Sigmoid colon (tissue), 4 donors: ENCODE measurements around the gene GPR89A.
"Not testable (repeated sequence)": the region's sequence is repeated elsewhere in the genome, so short reads cannot be mapped to it uniquely, and the experiment has no call there.

Source experiments
- CTCF ChIP-seq, 4 experiments: fragments of 450-650 bp in 3 of 4; fragments of 200-600 bp in 1 of 4; IDR thresholded peaks; one replicate each; pipeline ENCODE4 v1.5.1; 2016 to 2019; ENCODE audit warnings: antibody characterized with exemption in 4 of 4, mild to moderate bottlenecking in 3 of 4, moderate library complexity in 2 of 4
- EP300 ChIP-seq, 4 donors: sonication (generic); formaldehyde crosslinking; IDR thresholded peaks; one replicate each; pipeline ENCODE4 v1.6.1; 2017; ENCODE audit warnings: antibody characterized with exemption in 4 of 4
- POLR2A ChIP-seq, 2 donors: fragments of 450-650 bp; IDR thresholded peaks; one replicate each; pipeline ENCODE4 v1.6.1; 2016; ENCODE audit warnings: antibody characterized with exemption in 2 of 2, mild to moderate bottlenecking in 2 of 2, moderate library complexity in 2 of 2
- POLR2AphosphoS5 ChIP-seq, 4 donors: sonication (generic); formaldehyde crosslinking; IDR thresholded peaks; one replicate each; pipeline ENCODE4 v1.6.1; 2017; ENCODE audit warnings: antibody characterized with exemption in 4 of 4

- TF ChIP-seq POLR2A, EP300, CTCF, POLR2AphosphoS5 (IDR thresholded peaks at IDR 0.05): not testable (repeated sequence)
These were observed 11.6 kb upstream of the GPR89A start for GRCh38 chr1:145596236-145596635.
